Measurements from ENCODE around the gene CST6.

GRCh38 chr11:65988791-65989592 is 22.8 kb upstream of the CST6 start:
- TF ChIP-seq, protein P1, sequence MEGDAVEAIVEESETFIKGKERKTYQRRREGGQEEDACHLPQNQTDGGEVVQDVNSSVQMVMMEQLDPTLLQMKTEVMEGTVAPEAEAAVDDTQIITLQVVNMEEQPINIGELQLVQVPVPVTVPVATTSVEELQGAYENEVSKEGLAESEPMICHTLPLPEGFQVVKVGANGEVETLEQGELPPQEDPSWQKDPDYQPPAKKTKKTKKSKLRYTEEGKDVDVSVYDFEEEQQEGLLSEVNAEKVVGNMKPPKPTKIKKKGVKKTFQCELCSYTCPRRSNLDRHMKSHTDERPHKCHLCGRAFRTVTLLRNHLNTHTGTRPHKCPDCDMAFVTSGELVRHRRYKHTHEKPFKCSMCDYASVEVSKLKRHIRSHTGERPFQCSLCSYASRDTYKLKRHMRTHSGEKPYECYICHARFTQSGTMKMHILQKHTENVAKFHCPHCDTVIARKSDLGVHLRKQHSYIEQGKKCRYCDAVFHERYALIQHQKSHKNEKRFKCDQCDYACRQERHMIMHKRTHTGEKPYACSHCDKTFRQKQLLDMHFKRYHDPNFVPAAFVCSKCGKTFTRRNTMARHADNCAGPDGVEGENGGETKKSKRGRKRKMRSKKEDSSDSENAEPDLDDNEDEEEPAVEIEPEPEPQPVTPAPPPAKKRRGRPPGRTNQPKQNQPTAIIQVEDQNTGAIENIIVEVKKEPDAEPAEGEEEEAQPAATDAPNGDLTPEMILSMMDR (IDR thresholded peaks at IDR 0.05; ENCODE audit: low read depth, low read length) = peak; percentile 100
- TF ChIP-seq EZH2phosphoT487 (IDR thresholded peaks at IDR 0.05; ENCODE audit: low read depth) = no peak

Data from OCI-LY3 (cell line).